Stimulated activated CD4-positive, alpha-beta T cell treated with anti-CD3 and anti-CD28 coated beads, Interleukin-15, amount 100 ng/mL, for 48 hours (primary cell): ENCODE results near the gene TCEAL4.
"Not testable (repeated sequence)": the region's sequence is repeated elsewhere in the genome, so short reads cannot be mapped to it uniquely, and the experiment has no call there.

Experiments
- DNase-seq, 2 donors: peaks; one replicate each; pipeline ENCODE4 v3.0.0-alpha.2; 2020; ENCODE audit warnings: low read depth in 2 of 2

The TCEAL4 gene

GRCh38 chrX:103592295-103592694 is 7.0 kb downstream of the TCEAL4 start:
- DNase-seq, result not testable (repeated sequence)

- DNase-seq, result not testable (repeated sequence)
Observed at GRCh38 chrX:103595202-103595601, 9.9 kb downstream of the TCEAL4 start.

- no peak for DNase-seq
Observed at GRCh38 chrX:103607364-103608305, 22.3 kb downstream of the TCEAL4 start, which contains the start of gene TCEAL3. Gene TCEAL3, plus strand, starts transcription at chrX:103607963. Its CDS starts 1,102 bp downstream, at chrX:103609065.

DNA sequence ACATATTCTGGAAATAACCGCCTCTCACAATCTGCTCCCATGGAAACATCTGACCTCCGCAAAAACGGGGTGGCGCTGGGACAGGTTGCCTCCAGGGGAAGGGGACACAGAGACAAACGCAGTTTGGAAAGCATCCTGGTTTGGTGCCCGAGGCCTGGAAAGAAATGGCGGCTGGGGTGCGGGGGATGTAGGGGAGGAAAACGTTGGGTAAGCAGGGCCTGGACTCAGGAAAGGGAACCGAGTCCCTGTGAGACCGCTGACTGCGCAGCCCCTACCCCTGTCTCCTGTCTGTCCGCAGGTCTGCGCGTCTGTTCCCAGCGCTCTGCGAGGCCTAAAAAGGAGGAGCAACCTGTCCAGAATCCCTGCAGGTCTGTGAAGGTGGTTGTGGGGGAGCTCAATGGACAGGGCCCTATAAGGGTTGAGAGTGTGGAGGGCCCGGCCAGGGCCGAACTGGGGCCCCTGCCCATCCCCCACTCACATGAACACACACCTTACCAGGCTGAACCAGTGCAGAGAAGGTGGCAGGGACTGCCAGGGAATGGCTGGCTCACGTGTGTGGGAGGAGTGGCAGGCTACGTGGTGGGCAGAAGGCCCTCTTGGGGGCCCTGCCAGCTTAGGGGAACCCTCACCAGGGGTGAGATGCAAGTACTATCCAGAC is 23.1 kb downstream of the TCEAL4 start:
- no peak for DNase-seq

- no peak for DNase-seq
Observed at GRCh38 chrX:103610282-103610681, 25.0 kb downstream of the TCEAL4 start.

DNA sequence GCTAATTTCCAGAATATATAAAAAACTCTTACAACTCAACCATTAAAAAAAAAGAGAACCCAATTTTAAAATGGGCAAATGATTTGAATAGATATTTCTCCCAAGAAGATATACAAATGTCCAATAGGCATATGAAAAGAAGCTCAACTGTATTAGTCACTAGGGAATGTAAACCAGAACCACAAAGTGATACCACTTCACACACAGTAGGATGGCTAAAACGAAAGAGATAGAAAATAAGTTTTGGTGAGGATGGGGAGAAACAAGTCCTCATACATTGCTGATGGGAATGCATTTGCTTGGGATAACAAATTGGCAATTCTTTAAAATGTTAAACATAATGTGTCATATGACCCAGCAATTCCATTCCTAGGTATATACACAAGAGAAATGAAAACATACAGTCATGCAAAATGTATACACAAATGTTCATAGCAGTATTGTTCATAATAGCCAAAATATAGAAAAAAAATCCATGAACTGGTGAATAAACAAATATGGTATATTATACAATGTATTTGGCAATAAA is 28.1 kb downstream of the TCEAL4 start:
- DNase-seq, result no peak

GRCh38 chrX:103614999-103615398 is 29.7 kb downstream of the TCEAL4 start:
- no peak for DNase-seq

DNA sequence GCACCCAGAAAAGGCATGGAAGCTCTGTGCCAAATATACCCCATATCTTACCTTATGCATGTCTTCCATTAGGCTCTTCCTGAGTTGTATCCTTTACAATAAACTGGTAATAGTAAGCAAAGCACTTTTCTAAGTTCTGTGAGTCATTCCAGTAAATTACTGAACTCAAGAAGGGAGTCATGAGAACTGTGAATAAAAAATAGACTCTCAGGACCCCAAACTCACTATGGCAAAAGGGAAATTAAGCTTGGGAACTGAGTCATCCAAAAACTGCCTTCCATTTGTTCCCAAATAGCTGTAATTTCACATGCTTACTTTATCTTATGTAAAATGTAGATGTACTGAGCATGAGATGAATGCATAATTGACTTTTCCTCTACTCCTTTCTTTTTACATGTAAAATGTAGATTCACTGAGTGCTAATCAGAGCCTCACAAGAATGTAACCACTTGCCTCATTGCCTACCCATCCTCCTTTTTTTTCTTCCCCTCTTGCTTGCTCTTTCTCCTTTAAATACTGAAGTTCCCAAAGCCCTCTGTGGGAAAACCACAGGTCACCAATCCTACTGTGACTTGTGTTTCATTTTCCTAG is 30.6 kb downstream of the TCEAL4 start:
- no peak for DNase-seq

- no peak for DNase-seq
Observed at GRCh38 chrX:103616676-103617186, 31.4 kb downstream of the TCEAL4 start.

DNA sequence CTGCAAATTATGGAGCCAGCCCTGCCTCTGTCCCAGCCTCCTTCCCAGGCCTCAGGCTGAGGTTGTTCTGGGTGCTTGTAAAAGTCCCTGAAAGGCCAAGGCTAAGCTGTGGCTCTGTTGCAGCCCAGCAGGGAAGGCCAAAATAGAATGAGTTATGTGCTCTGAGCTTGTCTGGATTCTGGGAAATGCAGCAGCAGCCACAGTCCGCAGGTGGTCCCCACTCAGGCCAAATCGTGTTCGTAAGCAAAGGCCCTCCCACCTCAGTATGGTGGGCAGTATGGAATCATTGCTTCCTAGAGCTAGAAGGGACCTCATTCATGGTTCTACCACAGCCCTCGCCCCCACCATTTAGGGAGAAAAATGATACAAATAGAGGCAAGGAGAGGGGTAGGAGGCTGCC is 38.8 kb downstream of the TCEAL4 start:
- no peak for DNase-seq

- no peak for DNase-seq
Observed at GRCh38 chrX:103626855-103627254, 41.5 kb downstream of the TCEAL4 start.

GRCh38 chrX:103628386-103629317 is 43.3 kb downstream of the TCEAL4 start, which contains the start of gene TCEAL1:
Gene TCEAL1, plus strand, starts transcription at chrX:103628975. Its CDS starts 942 bp downstream, at chrX:103629917.
- DNase-seq, result no peak

GRCh38 chrX:103629318-103630170 is 44.2 kb downstream of the TCEAL4 start:
- no peak for DNase-seq

GRCh38 chrX:103630171-103630511 is 44.8 kb downstream of the TCEAL4 start:
- DNase-seq, result no peak

GRCh38 chrX:103631145-103631544 is 45.8 kb downstream of the TCEAL4 start:
- DNase-seq, result no peak

DNA sequence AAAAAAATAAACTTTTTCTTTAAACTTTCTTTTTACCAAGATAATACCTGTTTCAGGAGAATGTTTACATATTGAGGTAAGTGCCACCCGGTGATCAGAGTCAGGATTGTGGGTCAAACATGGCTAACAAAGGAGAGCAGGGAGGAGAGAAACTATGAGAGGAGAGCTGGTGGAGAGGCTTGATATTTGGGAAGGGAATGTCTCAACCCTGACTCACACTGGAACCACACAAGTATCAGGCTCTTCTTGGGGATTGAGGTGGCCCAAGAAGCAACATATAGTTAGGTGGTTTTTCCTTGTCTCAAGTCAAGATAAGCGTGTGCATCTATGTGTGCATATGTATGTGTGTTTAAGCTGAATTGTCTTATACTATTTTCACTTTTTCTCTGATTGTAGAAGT is 50.1 kb downstream of the TCEAL4 start:
- DNase-seq, result no peak
